Neural crest cell (in vitro differentiated cells): ENCODE data around the gene ACAP2. TPM values are rescaled to one million over a fixed set of nuclear protein-coding genes. Genes with fewer than 3 reads are reported as not detected.
"Not testable (repeated sequence)": the region's sequence is repeated elsewhere in the genome, so short reads cannot be mapped to it uniquely, and the experiment has no call there.

ENCODE experiments used
- DNase-seq: peaks from one replicate; pipeline ENCODE4 v3.0.0; 2021; ENCODE audit warnings: low read depth, mixed read lengths, low spot score
- H3K27ac Mint-ChIP-seq: one replicate; pipeline ENCODE4 v1.8.0; 2021; ENCODE audit warnings: mild to moderate bottlenecking, mixed read lengths; ENCODE audit not compliant: unreplicated experiment
- H3K27me3 Mint-ChIP-seq: 2 replicates; pipeline ENCODE4 v1.8.0; 2021; ENCODE audit warnings: low read depth, mild to moderate bottlenecking, mixed read lengths
- H3K36me3 Mint-ChIP-seq: 2 replicates; pipeline ENCODE4 v1.8.0; 2021; ENCODE audit warnings: low read depth, mild to moderate bottlenecking, mixed read lengths
- H3K4me1 Mint-ChIP-seq: 2 replicates; pipeline ENCODE4 v1.8.0; 2021; ENCODE audit warnings: mixed read lengths
- H3K4me3 Mint-ChIP-seq: one replicate; pipeline ENCODE4 v1.8.0; 2021; ENCODE audit warnings: mild to moderate bottlenecking, mixed read lengths
- H3K9me3 Mint-ChIP-seq: 2 replicates; pipeline ENCODE4 v1.8.0; 2021; ENCODE audit warnings: mixed read lengths
- total RNA-seq: library from RNA; stranded (reverse); gene quantifications from 2 replicates; pipeline ENCODE4 v1.2.1, GENCODE V29; 2021
- TF ChIP-seq, protein P1 (sequence below): fragments of 200-600 bp; sonication (generic); conservative IDR thresholded peaks from 2 replicates; pipeline ENCODE4 v1.5.0; 2021; ENCODE audit warnings: antibody characterized with exemption, mild to moderate bottlenecking

ACAP2 gene
- total RNA-seq, 1 donor from 2014 or later, result 35.7 TPM

DNA sequence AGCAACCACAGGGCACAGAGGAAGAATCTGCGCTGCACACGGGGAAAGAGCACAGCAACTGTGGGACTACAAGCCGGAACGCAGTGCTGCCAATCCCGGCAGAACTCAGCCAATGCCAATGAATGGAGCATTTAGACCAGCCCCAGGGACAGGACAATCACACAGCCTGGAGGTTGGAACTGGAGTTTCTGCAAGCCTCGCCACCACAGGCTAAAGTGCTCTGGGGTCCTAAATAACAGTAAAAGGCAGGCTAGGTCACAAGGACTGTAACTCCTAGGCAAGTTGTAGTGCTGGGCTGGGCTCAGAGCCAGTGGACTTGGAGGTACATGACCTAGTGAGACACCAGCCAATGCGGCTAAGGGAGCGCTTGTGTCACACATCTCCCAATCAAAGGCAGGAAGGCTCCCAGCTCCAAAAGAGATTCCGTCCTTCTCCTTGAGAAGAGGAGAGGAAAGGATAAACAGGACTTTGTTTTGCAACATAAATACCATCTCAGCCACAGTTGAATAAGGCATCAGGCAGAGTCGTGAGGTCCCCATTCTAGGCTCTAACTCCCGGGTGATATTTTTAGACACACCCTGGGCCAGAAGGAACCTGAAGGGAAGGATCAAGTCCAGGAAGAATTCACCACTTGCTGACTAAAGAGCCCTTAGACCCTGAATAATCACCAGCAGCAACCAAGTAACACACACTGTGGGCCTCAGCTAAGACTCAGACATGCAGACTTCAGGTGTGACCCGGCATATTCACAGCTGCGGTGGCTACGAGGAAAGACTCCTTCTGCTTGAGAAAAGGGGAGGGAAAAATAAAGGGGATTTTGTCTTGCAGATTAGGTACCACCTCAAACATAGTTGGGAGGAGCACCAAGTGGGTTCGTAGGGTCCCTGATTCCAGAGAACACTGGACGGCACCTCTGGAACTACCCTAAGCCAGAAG is 86.4 kb downstream of the ACAP2 start:
- peak; percentile 9 for DNase-seq
- H3K27ac Mint-ChIP-seq, result peak overlapping the region; percentile 21
- H3K4me1 Mint-ChIP-seq, result peaks cover 40% of the 10 kb centered on the region
- peaks cover 7% of the 10 kb centered on the region for H3K9me3 Mint-ChIP-seq
- no peak overlapping the region for H3K4me3 Mint-ChIP-seq
- H3K27me3 Mint-ChIP-seq, result no peaks in the 10 kb centered on the region
- peaks cover 5% of the 10 kb centered on the region for H3K36me3 Mint-ChIP-seq
- TF ChIP-seq, protein P1, sequence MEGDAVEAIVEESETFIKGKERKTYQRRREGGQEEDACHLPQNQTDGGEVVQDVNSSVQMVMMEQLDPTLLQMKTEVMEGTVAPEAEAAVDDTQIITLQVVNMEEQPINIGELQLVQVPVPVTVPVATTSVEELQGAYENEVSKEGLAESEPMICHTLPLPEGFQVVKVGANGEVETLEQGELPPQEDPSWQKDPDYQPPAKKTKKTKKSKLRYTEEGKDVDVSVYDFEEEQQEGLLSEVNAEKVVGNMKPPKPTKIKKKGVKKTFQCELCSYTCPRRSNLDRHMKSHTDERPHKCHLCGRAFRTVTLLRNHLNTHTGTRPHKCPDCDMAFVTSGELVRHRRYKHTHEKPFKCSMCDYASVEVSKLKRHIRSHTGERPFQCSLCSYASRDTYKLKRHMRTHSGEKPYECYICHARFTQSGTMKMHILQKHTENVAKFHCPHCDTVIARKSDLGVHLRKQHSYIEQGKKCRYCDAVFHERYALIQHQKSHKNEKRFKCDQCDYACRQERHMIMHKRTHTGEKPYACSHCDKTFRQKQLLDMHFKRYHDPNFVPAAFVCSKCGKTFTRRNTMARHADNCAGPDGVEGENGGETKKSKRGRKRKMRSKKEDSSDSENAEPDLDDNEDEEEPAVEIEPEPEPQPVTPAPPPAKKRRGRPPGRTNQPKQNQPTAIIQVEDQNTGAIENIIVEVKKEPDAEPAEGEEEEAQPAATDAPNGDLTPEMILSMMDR, result no peak

DNA sequence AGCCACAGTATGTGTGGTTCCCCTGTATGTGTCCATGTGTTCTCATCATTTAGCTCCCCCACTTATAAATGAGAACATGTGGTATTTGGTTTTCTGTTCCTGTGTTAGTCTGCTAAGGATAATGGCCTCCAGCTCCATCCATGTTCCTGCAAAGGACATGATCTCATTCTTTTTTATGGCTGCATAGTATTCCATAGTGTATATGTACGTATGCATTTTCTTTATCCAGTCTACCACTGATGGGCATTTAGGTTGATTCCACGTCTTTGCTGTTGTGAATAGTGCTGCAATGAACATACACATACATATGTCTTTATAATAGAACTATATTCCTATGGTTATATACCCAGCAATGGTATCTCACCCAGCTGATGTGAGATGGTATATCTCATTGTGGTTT is 88.8 kb downstream of the ACAP2 start:
- DNase-seq, H3K4me3 Mint-ChIP-seq, H3K36me3 Mint-ChIP-seq, H3K9me3 Mint-ChIP-seq, H3K27me3 Mint-ChIP-seq, H3K27ac Mint-ChIP-seq: not testable (repeated sequence)
- H3K4me1 Mint-ChIP-seq, result peaks cover 35% of the 10 kb centered on the region

DNA sequence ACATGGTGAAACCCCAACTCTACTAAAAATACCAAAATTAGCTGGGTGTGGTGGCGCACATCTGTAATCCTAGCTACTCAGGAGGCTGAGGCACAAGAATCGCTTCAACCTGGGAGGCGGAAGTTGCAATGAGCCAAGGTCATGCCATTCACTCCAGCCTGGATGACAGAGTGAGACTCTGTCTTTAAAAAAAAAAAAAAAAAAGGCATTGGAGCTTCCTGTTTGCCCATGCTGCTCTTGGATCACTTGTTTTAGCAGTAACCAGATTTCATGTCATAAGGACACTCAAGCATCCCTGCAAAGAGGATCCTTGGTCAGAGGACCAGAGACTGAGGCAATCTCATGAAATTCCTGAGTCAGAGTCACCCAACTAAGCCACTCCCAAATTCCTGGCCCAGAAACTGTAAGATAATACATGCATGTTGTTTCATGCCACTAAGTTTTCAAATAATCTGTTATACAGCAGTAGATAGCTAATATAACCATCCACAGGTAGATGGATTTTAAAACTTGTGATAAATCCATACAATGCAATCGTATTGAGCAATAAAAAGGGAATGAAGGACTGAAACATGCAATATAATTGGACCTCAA is 89.8 kb downstream of the ACAP2 start:
- no peak overlapping the region for H3K4me3 Mint-ChIP-seq
- TF ChIP-seq, protein P1, result no peak
- no peaks in the 10 kb centered on the region for H3K27me3 Mint-ChIP-seq
- peaks cover 3% of the 10 kb centered on the region for H3K9me3 Mint-ChIP-seq
- no peak for DNase-seq
- H3K4me1 Mint-ChIP-seq, result peaks cover 29% of the 10 kb centered on the region
- H3K36me3 Mint-ChIP-seq, result peaks cover 9% of the 10 kb centered on the region
- H3K27ac Mint-ChIP-seq, result no peak overlapping the region

DNA sequence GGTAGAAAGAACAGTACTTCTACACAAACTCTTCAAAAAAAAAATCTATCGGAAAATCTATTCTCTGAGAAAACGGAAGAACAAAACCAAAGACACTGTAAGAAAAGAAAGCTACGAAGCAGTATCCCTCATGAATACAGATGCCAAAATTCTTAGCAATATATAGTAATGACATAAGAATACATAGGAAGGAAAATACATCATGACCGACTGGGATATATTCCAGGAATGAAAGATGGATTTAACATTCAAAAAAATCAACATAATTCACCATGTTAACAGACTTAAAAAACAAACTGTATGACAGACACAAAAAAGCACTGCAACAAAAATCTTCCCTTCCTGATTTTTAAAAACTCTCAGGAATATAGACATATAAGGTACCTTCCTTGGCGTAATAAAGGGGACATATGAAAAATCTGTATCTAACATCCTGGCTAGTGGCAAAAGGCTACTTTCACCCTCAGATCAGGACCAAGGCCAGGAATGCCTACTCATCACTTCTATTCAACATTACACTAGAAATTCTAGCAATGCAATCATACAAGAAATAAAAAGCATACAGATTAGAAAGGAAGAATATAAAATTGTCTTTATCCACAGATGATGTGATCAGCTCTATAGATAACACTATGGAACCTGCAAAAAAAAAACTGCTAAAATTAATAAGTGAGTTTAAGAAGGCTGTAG is 94.2 kb downstream of the ACAP2 start:
- no peaks in the 10 kb centered on the region for H3K27me3 Mint-ChIP-seq
- H3K4me3 Mint-ChIP-seq, result no peak overlapping the region
- TF ChIP-seq, protein P1, result no peak
- H3K9me3 Mint-ChIP-seq, result no peaks in the 10 kb centered on the region
- no peak for DNase-seq
- peaks cover 4% of the 10 kb centered on the region for H3K4me1 Mint-ChIP-seq
- H3K36me3 Mint-ChIP-seq, result peaks cover 6% of the 10 kb centered on the region
- H3K27ac Mint-ChIP-seq, result no peak overlapping the region

DNA sequence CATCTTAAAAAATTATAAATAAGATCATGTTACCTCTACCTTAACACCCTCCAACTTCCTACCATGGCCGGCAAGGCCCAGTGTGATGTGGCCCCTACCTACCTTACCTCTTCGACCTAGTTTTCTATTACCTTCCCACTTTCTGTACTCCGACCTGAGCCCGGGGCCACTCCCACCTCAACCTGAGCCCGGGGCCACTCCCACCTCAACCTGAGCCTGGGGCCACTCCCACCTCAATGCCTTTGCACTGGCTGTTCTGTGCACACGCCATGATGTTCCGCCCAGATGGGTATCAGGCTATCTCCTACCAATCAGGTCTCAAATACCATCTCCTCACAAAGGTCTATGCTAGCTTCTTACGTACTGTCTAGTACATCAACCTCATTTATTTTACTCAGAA is 105.1 kb downstream of the ACAP2 start:
- Mint-ChIP-seq H3K4me3 (no peak overlapping the region), H3K27me3 (no peaks in the 10 kb centered on the region), H3K4me1 (no peaks in the 10 kb centered on the region), H3K9me3 (no peaks in the 10 kb centered on the region), H3K27ac (no peak overlapping the region), H3K36me3 (peaks cover 6% of the 10 kb centered on the region)
- no peak for DNase-seq
- TF ChIP-seq, protein P1, result no peak
